Colonic mucosa (tissue), 4 donors: ENCODE data around the gene BRD7. TPM values are rescaled to one million over a fixed set of nuclear protein-coding genes. Genes with fewer than 3 reads are reported as not detected.

Source experiments
- DNase-seq: peaks from one replicate; pipeline ENCODE4 v3.0.0-alpha.2; 2020
- H3K27ac ChIP-seq: fragments of 200-600 bp; one replicate; pipeline ENCODE4 v1.8.0; 2021
- H3K27me3 ChIP-seq: fragments of 200-600 bp; one replicate; pipeline ENCODE4 v1.8.0; 2021
- H3K36me3 ChIP-seq: fragments of 200-600 bp; one replicate; pipeline ENCODE4 v1.8.0; 2021
- H3K4me1 ChIP-seq: fragments of 200-600 bp; one replicate; pipeline ENCODE4 v1.8.0; 2021; ENCODE audit warnings: mild to moderate bottlenecking
- H3K4me3 ChIP-seq: fragments of 200-600 bp; one replicate; pipeline ENCODE4 v1.8.0; 2021
- H3K9ac ChIP-seq, 2 donors: one replicate each; pipeline ENCODE4 v1.7.0; 2013; ENCODE audit warnings: control low read depth in 2 of 2, low read depth in 2 of 2, low read length in 2 of 2
- H3K9me3 ChIP-seq: fragments of 200-600 bp; one replicate; pipeline ENCODE4 v1.8.0; 2021
- intact Hi-C: fragments of 100-400 bp; cut with DNase I; formaldehyde crosslinking; loops from one replicate; pipeline ENCODE4 v1.14.1; 2022
- total RNA-seq, 2 donors: library from RNA; stranded (reverse); fragmentation: NEBNext Ultra II Directional in 1 of 2; extraction: Animal tissue kit (Norgen Biotek cat#: 25700) in 1 of 2; gene quantifications; one replicate each; pipeline ENCODE4 v1.2.1, GENCODE V29; 2021
- TF ChIP-seq, protein P1 (sequence below): fragments of 200-600 bp; IDR thresholded peaks from one replicate; pipeline ENCODE4 v1.8.0; 2022; ENCODE audit warnings: antibody characterized with exemption, mild to moderate bottlenecking
- donor health status: healthy.
- donor health status: DM: no; HTN: no; CAD: no.
- donor health status: DM: no; HTN: no; CAD: no.

Gene BRD7
- total RNA-seq, 2 donors from 2014 or later = 69.9 to 76.3 TPM

GRCh38 chr16:50311891-50312501 is 56.8 kb downstream of the BRD7 start:
- no peaks in the 10 kb centered on the region for H3K27me3 ChIP-seq
- no peaks in the 10 kb centered on the region for H3K36me3 ChIP-seq
- H3K9ac ChIP-seq = no peak overlapping the region
- no peak overlapping the region for H3K4me3 ChIP-seq
- no peaks in the 10 kb centered on the region for H3K4me1 ChIP-seq
- H3K27ac ChIP-seq = no peak overlapping the region
- DNase-seq = no peak
- intact Hi-C loops = no loop called here
- TF ChIP-seq, protein P1, sequence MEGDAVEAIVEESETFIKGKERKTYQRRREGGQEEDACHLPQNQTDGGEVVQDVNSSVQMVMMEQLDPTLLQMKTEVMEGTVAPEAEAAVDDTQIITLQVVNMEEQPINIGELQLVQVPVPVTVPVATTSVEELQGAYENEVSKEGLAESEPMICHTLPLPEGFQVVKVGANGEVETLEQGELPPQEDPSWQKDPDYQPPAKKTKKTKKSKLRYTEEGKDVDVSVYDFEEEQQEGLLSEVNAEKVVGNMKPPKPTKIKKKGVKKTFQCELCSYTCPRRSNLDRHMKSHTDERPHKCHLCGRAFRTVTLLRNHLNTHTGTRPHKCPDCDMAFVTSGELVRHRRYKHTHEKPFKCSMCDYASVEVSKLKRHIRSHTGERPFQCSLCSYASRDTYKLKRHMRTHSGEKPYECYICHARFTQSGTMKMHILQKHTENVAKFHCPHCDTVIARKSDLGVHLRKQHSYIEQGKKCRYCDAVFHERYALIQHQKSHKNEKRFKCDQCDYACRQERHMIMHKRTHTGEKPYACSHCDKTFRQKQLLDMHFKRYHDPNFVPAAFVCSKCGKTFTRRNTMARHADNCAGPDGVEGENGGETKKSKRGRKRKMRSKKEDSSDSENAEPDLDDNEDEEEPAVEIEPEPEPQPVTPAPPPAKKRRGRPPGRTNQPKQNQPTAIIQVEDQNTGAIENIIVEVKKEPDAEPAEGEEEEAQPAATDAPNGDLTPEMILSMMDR = no peak
- H3K9me3 ChIP-seq = no peaks in the 10 kb centered on the region

- DNase-seq = no peak
- Histone ChIP-seq H3K9me3 (no peaks in the 10 kb centered on the region), H3K9ac (no peak overlapping the region), H3K4me1 (no peaks in the 10 kb centered on the region), H3K27ac (no peak overlapping the region), H3K4me3 (no peak overlapping the region), H3K36me3 (no peaks in the 10 kb centered on the region), H3K27me3 (no peaks in the 10 kb centered on the region)
- TF ChIP-seq, protein P1 = no peak
- intact Hi-C loops = no loop called here
These were observed 57.7 kb downstream of the BRD7 start for GRCh38 chr16:50311134-50311528.

DNA sequence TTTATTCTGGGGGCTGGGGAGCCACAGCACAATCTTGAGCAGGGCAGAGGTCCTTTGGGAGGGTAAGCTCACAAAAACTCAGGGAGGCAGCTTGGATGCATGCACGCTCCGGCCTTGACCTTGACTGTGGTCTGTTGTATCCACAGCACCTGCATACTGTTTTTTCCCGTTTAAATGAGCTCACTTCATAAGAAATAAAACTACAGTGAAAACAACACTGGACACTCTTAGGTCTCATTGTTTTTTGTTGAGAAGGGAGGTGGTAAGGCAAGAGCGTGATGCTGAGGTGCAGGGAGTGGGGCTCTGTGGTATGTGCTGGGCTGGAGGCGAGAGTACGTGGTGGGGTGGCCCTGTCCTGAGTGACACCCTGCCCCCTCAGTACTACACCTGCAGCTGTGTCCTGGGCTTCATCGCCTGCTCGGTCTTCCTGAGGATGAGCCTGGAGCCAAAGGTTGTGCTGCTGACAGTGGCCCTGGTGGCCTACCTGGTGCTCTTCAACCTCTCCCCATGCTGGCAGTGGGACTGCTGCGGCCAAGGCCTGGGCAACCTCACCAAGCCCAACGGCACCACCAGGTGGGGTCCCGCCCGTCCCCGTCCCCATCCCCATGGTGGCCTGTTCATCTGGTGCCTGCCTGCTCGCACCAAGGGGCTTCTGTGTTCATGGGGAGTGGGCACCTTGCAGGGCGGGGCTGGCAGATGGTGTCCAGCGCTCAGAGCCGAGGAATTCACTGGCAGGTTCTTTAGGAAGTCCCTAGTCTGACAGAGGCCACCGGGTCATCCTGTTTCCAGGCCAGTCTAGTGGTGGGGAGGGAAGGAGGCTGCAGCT is 58.3 kb downstream of the BRD7 start:
- no peak for DNase-seq
- Histone ChIP-seq H3K9ac (no peak overlapping the region), H3K27ac (no peak overlapping the region), H3K27me3 (no peaks in the 10 kb centered on the region), H3K4me1 (no peaks in the 10 kb centered on the region), H3K4me3 (no peak overlapping the region), H3K36me3 (no peaks in the 10 kb centered on the region), H3K9me3 (no peaks in the 10 kb centered on the region)
- intact Hi-C loops = no loop called here
- TF ChIP-seq, protein P1 = no peak

- intact Hi-C loops = no loop called here
- no peaks in the 10 kb centered on the region for H3K9me3 ChIP-seq
- no peak overlapping the region for H3K27ac ChIP-seq
- H3K9ac ChIP-seq = no peak overlapping the region
- no peaks in the 10 kb centered on the region for H3K27me3 ChIP-seq
- H3K4me3 ChIP-seq = no peak overlapping the region
- DNase-seq = no peak
- TF ChIP-seq, protein P1 = no peak
- no peaks in the 10 kb centered on the region for H3K4me1 ChIP-seq
- no peaks in the 10 kb centered on the region for H3K36me3 ChIP-seq
These were observed 59.1 kb downstream of the BRD7 start for GRCh38 chr16:50309527-50310307.

DNA sequence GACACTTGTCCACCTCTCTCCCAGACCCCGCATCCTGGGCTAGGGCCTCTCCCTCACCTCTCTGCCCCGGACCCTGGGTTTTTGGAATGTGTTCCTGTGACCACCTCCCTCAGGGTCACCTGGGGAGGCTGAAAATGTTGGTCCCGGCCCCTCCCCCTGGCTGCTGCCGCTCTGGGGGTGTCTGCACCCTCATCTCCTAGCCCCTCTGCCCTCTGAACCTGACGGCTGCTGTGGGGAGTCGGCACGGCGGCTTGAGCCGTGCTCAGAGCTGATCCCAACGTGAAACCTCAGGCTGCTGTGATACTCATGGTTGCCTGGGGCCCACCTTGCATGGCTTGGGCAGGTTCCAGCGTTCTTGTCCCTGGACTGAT is 59.6 kb downstream of the BRD7 start:
- no peaks in the 10 kb centered on the region for H3K4me1 ChIP-seq
- H3K27me3 ChIP-seq = no peaks in the 10 kb centered on the region
- H3K4me3 ChIP-seq = no peak overlapping the region
- TF ChIP-seq, protein P1 = no peak
- no peak for DNase-seq
- no peak overlapping the region for H3K27ac ChIP-seq
- no peaks in the 10 kb centered on the region for H3K9me3 ChIP-seq
- no peak overlapping the region for H3K9ac ChIP-seq
- H3K36me3 ChIP-seq = no peaks in the 10 kb centered on the region
- intact Hi-C loops = no loop called here
